Endothelial cell of umbilical vein (primary cell): ENCODE results near the gene TSSK6. TPM values are rescaled to one million over a fixed set of nuclear protein-coding genes. Genes with fewer than 3 reads are reported as not detected.

Experiments used
- BruUV-seq: library from RNA; stranded (reverse); fragments of 400-500 nt; replicated peaks from 2 replicates; lab custom pipeline; 2021; lab: Mats Ljungman, UMichigan
- CTCF ChIA-PET: fragments of 300-600, 350-600 bp; sonication (Branson Sonifier 250); formaldehyde crosslinking; loops from one replicate; lab custom pipeline; 2021; ENCODE audit warnings: antibody characterized with exemption, inconsistent platforms; lab: Charles Lee
- POLR2A ChIA-PET: fragments of 300-600, 350-600 bp; sonication (Branson Sonifier 250); formaldehyde crosslinking; loops from one replicate; lab custom pipeline; 2021; ENCODE audit warnings: antibody characterized with exemption, inconsistent platforms; lab: Charles Lee
- DNase-seq: peaks from one replicate; pipeline ENCODE4 v3.0.0-alpha.2; 2011; ENCODE audit warnings: low read depth, low spot score
- FAIRE-seq: peaks from 2 replicates; lab custom pipeline; 2011; peaks lifted over from hg19 to GRCh38; lab: Jason Lieb, UNC
- H2AFZ ChIP-seq: 2 replicates; pipeline ENCODE4 v1.6.0; 2012; ENCODE audit warnings: low read depth, low read length, control low read depth, inconsistent platforms
- H3K27ac ChIP-seq: 2 replicates; pipeline ENCODE4 v1.5.1; 2011; ENCODE audit warnings: low read depth, mild to moderate bottlenecking, control low read depth, low read length, moderate library complexity; ENCODE audit not compliant: insufficient read depth
- H3K27me3 ChIP-seq, 2 experiments: 2 replicates each; pipeline versions ENCODE4 v1.6.0 to v1.6.1; 2011; ENCODE audit warnings: low read length in 2 of 2, mixed read lengths in 1 of 2; ENCODE audit not compliant: control insufficient read depth in 2 of 2, insufficient read depth in 2 of 2
- H3K36me3 ChIP-seq, 2 experiments: 2 replicates in 1 of 2; 3 replicates in 1 of 2; pipeline ENCODE4 v1.5.1; 2011; ENCODE audit warnings: low read length in 2 of 2, mild to moderate bottlenecking in 1 of 2, moderate library complexity in 1 of 2; ENCODE audit not compliant: control insufficient read depth in 2 of 2, insufficient read depth in 2 of 2; ENCODE audit errors: extremely low read depth in 1 of 2
- H3K4me1 ChIP-seq: 3 replicates; pipeline ENCODE4 v1.5.1; 2011; ENCODE audit warnings: mild to moderate bottlenecking, low read length; ENCODE audit not compliant: control insufficient read depth, insufficient read depth; ENCODE audit errors: extremely low read depth
- H3K4me2 ChIP-seq: 2 replicates; pipeline ENCODE4 v1.6.1; 2011; ENCODE audit warnings: low read length, control low read depth, mixed read lengths; ENCODE audit not compliant: insufficient read depth
- H3K4me3 ChIP-seq, 3 experiments: fragments of 200-600 bp in 1 of 3; sonication (generic), shearing (Covaris generic) in 1 of 3; replicated peaks in 1 of 3; 2 replicates each; pipeline ENCODE4 v1.5.1; 2011 to 2016; ENCODE audit warnings: control low read depth in 3 of 3, low read length in 3 of 3, mild to moderate bottlenecking in 2 of 3, inconsistent platforms in 1 of 3, low read depth in 1 of 3, moderate library complexity in 1 of 3; ENCODE audit not compliant: insufficient read depth in 1 of 3
- H3K79me2 ChIP-seq: 2 replicates; pipeline ENCODE4 v1.6.0; 2012; ENCODE audit warnings: low read length, inconsistent platforms; ENCODE audit not compliant: control insufficient read depth, insufficient read depth
- H3K9ac ChIP-seq: replicated peaks from 2 replicates; pipeline ENCODE3; 2011; ENCODE audit warnings: low read length, control low read depth; ENCODE audit not compliant: insufficient read depth; ENCODE audit errors: extremely low read depth
- H3K9me1 ChIP-seq: replicated peaks from 3 replicates; pipeline ENCODE4 v1.6.0; 2011; ENCODE audit warnings: mild to moderate bottlenecking, low read length; ENCODE audit not compliant: control insufficient read depth, insufficient read depth; ENCODE audit errors: extremely low read depth
- H3K9me3 ChIP-seq: replicated peaks from 2 replicates; pipeline ENCODE4 v1.5.1; 2012; ENCODE audit warnings: low read length, inconsistent platforms; ENCODE audit not compliant: control insufficient read depth, insufficient read depth
- H4K20me1 ChIP-seq: replicated peaks from 2 replicates; pipeline ENCODE3; 2011; ENCODE audit warnings: mild to moderate bottlenecking, low read length; ENCODE audit not compliant: control insufficient read depth, insufficient read depth; ENCODE audit errors: extremely low read depth
- CTCF ChIP-seq, 2 donors: IDR thresholded peaks; 1 replicate in 1 of 2; 2 replicates in 1 of 2; pipeline ENCODE4 v1.5.1; 2011; ENCODE audit warnings: low read length in 2 of 2, mild to moderate bottlenecking in 2 of 2, moderate library complexity in 2 of 2, control low read depth in 1 of 2, inconsistent platforms in 1 of 2, low read depth in 1 of 2; ENCODE audit not compliant: insufficient read depth in 1 of 2; ENCODE audit errors: extremely low read depth in 1 of 2
- EZH2 ChIP-seq: IDR thresholded peaks from 2 replicates; pipeline ENCODE4 v1.6.1; 2012; ENCODE audit warnings: borderline replicate concordance, low read depth, mild to moderate bottlenecking, moderate library complexity, low read length, inconsistent platforms; ENCODE audit not compliant: severe bottlenecking
- FOS ChIP-seq: IDR thresholded peaks from 2 replicates; pipeline ENCODE4 v1.6.1; 2011; ENCODE audit warnings: mild to moderate bottlenecking, low read length, moderate library complexity, borderline replicate concordance; ENCODE audit not compliant: insufficient read depth
- GATA2 ChIP-seq: IDR thresholded peaks from 2 replicates; pipeline ENCODE4 v1.7.0; 2011; ENCODE audit warnings: low read depth, mild to moderate bottlenecking, moderate library complexity, mixed read lengths, low read length; ENCODE audit not compliant: insufficient read length, insufficient read depth
- JUN ChIP-seq: IDR thresholded peaks from 2 replicates; pipeline ENCODE4 v1.6.1; 2011; ENCODE audit warnings: borderline replicate concordance, low read depth; ENCODE audit not compliant: insufficient read length, insufficient read depth
- MAX ChIP-seq: IDR thresholded peaks from 2 replicates; pipeline ENCODE4 v1.6.1; 2011; ENCODE audit not compliant: insufficient read depth, insufficient read length
- MYC ChIP-seq: IDR thresholded peaks from one replicate; pipeline ENCODE4 v1.6.1; 2011; ENCODE audit warnings: mild to moderate bottlenecking, low read depth, low read length
- POLR2A ChIP-seq: IDR thresholded peaks from 2 replicates; pipeline ENCODE4 v1.6.1; 2012; ENCODE audit warnings: low read depth, mild to moderate bottlenecking, control low read depth, low read length
- POLR2AphosphoS5 ChIP-seq: IDR thresholded peaks from 2 replicates; pipeline ENCODE4 v1.6.1; 2012; ENCODE audit warnings: low read depth, mild to moderate bottlenecking, control low read depth, low read length, moderate library complexity; ENCODE audit not compliant: insufficient read depth
- dilution Hi-C: fragments of 300-500 bp; cut with MboI; formaldehyde crosslinking; loops from one replicate; pipeline ENCODE4 v1.15.0; 2019; ENCODE audit warnings: low sequenced_read_pairs; ENCODE audit not compliant: extremely low pct_ligation_motif_present
- intact Hi-C: fragments of 100-400 bp; cut with micrococcal nuclease; formaldehyde crosslinking; loops from one replicate; pipeline ENCODE4 v1.10.0; 2022
- polyA plus RNA-seq, 4 experiments: library from polyadenylated mRNA; depleted of rRNA in 3 of 4; stranded (reverse) in 3 of 4; unstranded in 1 of 4; fragments of >200 nt; gene quantifications; 2 replicates each; pipeline versions ENCODE4 v1.2.1 to v1.2.3, GENCODE V29; 2011 to 2012; ENCODE audit warnings: missing spikeins in 1 of 4
- total RNA-seq: library from RNA; stranded (reverse); gene quantifications from 2 replicates; pipeline ENCODE4 v1.2.3, GENCODE V29; 2021

The TSSK6 gene
- total and polyA plus RNA-seq, 2 donors (not counting 3 experiments of a cell fraction or from before 2014, with no cell fraction given): 0.76 to 0.82 TPM

GRCh38 chr19:19527371-19527656, 12.0 kb upstream of the TSSK6 start:
- no peaks in the 10 kb centered on the region for H4K20me1 ChIP-seq
- TF ChIP-seq CTCF (IDR thresholded peaks at IDR 0.05; ENCODE audit: extremely low read depth in 1 of 2, insufficient read depth in 1 of 2, low read depth in 1 of 2, low read length in 2 of 2) (no peak), MYC (no peak), JUN (no peak), MAX (no peak), EZH2 (no peak), POLR2A (no peak), POLR2AphosphoS5 (no peak), FOS (no peak), GATA2 (no peak)
- CTCF ChIA-PET: no interaction called here
- H3K4me2 ChIP-seq: no peak overlapping the region
- DNase-seq (no peak), FAIRE-seq (no peak)
- no peak overlapping the region for H3K27ac ChIP-seq
- no peaks in the 10 kb centered on the region for H3K9me3 ChIP-seq
- dilution Hi-C loops (no loop called here), intact Hi-C loops (no loop called here)
- H3K9me1 ChIP-seq: no peaks in the 10 kb centered on the region
- H2AFZ ChIP-seq: no peak overlapping the region
- H3K4me1 ChIP-seq: no peaks in the 10 kb centered on the region
- no peaks in the 10 kb centered on the region for H3K79me2 ChIP-seq
- H3K27me3 ChIP-seq: no peaks in the 10 kb centered on the region
- no TSS peak for BruUV-seq
- POLR2A ChIA-PET: no interaction called here
- H3K36me3 ChIP-seq: no peaks in the 10 kb centered on the region
- H3K9ac ChIP-seq: no peak overlapping the region
- no peak overlapping the region for H3K4me3 ChIP-seq
